ACHN (cell line): ENCODE measurements around the gene HMCN2.
"Not testable (repeated sequence)": the region's sequence is repeated elsewhere in the genome, so short reads cannot be mapped to it uniquely, and the experiment has no call there.

Experiments
- DNase-seq: peaks from one replicate; pipeline ENCODE4 v3.0.0-alpha.2; 2015
- in situ Hi-C: cut with HindIII; loops from 2 replicates; pipeline ENCODE4 v1.10.0; 2017; ENCODE audit warnings: low sequenced_read_pairs, low pct_ligation_motif_present, low pct_unique_long_range_greater_than_20kb

Gene HMCN2

DNA sequence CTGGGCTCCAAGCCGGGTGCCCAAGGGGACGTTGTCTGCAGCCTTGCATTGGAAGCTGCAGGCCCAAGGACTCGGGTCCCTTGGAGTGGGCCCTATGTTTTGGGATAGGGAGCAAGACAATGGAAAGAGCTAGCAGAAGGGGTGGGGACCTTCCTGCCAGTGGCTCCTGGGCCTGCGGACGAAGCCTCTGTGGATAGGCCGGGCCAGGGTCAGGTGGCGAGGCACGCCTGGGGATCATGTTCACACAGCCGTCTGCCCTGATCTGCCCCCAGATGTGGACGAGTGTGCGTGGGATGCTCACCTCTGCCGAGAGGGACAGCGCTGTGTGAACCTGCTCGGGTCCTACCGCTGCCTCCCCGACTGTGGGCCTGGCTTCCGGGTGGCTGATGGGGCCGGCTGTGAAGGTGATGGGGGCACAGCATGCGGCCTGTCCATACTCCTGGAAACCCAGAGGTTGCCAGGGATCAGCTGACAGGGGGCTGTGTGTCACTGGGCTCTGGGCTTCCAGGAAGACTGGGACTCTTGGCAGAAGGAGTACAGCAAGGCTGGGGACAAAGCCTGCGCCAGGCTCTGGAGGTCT is 162.6 kb downstream of the HMCN2 start:
- DNase-seq: no peak
- in situ Hi-C loops: no loop called here

DNA sequence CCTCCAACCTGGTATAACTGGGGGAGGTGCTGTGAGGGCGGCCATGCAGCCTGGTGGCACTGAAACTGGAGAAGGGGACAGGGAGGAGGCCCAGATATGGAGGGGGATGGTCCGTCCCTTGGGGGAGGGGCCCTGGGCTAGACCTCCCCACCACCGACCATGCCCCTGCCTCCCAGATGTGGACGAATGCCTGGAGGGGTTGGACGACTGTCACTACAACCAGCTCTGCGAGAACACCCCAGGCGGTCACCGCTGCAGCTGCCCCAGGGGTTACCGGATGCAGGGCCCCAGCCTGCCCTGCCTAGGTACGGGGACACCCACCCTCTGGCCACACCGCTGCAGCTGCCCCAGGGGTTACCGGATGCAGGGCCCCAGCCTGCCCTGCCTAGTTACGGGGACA is 163.8 kb downstream of the HMCN2 start:
- in situ Hi-C loops: no loop called here
- DNase-seq: no peak

DNA sequence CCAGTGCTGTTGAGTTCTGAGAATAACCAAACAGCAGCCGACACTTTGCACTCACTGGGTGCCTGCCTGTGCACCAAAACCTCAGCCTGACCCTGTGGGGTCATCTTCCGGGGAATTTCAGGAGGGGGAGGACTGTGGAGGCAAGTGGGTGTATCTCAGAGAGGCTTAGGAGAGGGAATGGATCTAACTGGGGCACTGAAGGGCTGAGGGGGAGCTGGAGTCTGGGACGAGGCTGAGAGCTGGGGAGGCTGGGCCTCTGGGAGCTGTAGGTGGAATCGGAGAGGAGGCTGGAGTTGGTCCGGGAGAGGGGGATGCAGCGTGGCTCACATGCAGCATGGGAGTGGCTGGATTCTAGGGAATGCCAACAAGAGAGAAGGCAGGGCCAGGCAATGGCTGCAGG is 164.3 kb downstream of the HMCN2 start:
- in situ Hi-C loops: no loop called here
- no peak for DNase-seq

DNA sequence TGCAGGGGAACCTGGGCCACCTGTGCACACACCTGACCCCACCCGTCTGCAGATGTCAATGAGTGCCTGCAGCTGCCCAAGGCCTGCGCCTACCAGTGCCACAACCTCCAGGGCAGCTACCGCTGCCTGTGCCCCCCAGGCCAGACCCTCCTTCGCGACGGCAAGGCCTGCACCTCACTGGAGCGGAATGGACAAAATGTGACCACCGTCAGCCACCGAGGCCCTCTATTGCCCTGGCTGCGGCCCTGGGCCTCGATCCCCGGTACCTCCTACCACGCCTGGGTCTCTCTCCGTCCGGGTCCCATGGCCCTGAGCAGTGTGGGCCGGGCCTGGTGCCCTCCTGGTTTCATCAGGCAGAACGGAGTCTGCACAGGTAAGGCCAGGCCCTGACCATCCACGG is 164.7 kb downstream of the HMCN2 start:
- DNase-seq: no peak
- in situ Hi-C loops: no loop called here

DNA sequence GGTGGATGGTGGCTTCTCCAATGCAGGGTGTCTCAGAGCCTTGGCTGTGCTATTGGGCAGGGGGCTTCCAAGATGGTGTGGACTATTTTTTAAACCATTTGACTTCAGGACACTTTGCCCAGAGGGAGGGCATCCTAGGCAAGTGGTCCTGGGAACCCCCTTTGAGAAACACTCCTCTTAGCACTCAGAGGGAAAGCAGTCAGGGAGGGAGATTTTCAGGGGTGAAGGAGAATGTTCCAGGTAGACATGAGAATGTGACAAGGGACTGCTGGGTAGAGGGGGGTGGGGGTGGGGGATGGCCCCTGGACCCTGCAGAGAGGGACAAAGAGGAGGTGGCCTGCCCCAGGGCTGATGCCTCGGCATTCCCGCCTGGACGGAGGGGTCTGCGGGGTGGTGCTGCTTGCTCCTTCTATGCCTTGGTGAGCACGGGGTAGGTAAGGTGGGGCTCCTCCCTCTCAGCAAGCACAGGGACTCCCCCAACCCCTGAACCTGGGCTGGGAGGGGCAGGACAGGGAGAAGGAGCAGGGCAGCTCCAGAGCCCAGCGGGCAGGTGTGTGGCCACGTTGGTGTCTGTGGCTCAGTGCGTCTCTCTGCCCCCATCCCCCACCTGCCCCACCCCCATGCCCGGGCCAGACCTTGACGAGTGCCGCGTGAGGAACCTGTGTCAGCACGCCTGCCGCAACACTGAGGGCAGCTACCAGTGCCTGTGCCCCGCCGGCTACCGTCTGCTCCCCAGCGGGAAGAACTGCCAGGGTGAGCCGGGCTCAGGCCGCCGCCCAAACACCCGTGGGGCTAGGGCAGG is 165.4 kb downstream of the HMCN2 start:
- DNase-seq: no peak
- in situ Hi-C loops: no loop called here

DNA sequence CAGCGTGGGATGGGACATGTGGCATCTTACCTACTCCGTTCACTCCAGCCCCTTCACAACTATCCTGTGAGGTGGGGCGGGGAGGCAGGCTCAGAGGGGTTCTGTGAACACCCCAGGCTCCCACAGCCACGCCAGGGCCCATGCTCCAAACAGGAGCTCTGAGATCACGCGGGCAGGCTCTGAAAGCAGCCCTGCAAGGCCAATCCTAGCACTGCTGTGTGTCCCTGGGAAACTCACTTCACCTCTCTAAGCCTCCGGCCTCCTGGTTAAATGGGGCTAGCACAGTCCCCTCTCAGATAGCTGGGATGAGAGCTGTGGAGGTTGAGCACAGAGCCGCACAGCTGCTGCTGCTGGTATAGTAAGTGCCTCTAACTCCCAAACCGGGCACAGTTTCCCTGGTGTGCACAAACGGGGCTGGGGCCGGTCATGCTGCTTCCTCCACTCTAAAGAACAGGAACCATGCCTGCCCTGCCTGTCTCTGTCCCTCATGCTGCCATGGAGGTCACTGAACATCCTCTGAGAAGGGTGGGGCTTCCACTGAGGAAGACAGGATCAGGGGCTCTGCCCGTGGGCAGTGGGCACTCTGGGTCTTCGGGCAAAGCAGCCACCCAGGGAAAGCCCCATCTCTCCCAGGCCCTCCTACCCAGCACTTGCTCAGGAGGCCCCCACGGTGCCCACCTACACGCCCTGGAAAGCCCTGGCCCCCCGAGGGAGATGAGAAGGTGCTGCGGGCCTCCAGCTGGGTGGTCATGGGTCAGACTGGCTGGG is 166.2 kb downstream of the HMCN2 start:
- in situ Hi-C loops: no loop called here
- DNase-seq: no peak

DNA sequence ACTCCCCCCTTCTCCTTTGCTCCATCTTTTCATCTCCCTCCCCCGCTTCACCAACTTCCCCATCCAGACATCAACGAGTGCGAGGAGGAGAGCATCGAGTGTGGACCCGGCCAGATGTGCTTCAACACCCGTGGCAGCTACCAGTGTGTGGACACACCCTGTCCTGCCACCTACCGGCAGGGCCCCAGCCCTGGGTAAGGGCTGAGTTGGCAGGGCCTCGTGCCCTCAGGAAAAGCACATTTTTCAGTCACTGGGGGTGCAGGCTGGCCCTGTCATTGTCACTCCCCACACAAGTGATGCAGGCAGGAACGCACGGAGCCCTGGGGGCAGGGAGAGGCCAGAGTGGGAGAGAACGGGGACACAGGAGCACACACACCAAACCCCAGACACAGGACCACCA is 166.8 kb downstream of the HMCN2 start:
- DNase-seq: no peak
- in situ Hi-C loops: no loop called here

DNA sequence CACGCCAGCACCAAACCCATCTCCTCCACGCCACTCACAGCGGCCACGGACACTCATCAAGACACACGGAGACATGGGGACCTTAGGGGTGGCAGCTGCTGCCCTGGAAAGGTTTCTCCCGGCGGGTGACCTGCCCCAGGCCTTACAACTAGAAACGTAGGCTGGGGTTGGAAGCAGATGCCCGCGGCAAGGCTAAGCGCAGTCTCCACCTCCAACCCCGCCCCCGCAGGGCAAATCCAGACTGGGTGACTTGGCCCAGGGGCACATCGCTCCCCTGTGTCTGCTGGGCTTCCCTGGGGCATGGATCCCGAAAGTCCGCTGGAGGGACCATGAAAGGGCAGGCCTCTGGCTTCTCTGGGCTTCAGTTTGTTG is 167.2 kb downstream of the HMCN2 start:
- in situ Hi-C loops: no loop called here
- no peak for DNase-seq

DNA sequence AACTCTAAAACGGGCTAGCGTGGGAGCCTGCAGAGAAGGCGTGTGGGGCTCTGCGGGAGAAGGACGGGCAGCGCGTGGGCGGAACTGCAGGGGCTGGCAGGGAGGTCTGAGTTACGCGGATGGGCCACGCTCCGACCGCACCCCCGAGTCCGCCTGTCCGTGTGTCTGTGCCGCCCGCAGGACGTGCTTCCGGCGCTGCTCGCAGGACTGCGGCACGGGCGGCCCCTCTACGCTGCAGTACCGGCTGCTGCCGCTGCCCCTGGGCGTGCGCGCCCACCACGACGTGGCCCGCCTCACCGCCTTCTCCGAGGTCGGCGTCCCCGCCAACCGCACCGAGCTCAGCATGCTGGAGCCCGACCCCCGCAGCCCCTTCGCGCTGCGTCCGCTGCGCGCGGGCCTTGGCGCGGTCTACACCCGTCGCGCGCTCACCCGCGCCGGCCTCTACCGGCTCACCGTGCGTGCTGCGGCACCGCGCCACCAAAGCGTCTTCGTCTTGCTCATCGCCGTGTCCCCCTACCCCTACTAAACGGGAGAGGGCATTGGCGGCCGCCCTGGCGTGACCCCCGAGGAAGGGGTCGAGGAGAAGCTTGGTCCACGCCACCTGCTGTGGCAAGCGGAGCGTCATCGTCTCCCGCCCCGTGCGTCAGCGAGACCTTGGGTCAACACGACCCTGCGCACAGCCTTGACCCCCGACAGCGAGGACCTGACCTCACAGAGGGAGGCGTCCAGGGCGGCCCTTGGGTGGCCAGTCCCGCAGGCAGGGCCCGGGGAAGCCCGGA is 167.8 kb downstream of the HMCN2 start:
- in situ Hi-C loops: no loop called here
- DNase-seq: peak; percentile 28

DNA sequence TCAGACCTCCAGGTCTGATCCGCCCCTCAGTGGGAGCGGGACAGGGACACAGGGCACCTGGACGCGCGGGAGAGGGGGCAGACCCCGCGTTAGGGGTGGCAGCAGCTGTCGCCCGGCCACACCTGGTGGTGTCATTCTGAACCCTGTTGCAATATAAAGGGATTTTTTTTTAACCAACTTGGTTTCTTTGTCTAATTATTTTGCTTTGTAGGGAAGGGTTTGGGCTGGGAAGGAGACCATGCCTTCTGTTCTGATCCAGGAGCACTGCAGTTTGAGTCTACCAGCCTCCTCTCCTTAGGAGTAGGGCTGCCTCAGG is 168.3 kb downstream of the HMCN2 start:
- in situ Hi-C loops: no loop called here
- DNase-seq: no peak

DNA sequence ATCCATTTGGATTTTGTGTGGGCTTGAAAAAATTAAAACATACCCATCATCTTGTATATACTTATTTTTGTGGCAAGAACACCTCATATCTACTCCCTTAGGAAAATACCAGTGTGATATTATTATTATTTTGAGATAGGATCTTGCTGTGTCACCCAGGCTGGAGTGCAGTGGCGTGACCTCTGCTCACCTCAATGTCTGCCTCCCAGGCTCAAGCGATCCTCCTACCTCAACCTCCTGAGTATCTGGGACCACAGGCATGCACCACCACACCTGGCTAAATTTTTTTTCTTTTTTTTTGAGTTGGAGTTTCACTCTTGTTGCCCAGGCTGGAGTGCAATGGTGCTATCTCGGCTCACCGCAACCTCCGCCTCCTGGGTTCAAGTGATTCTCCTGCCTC is 169.1 kb downstream of the HMCN2 start:
- in situ Hi-C loops, DNase-seq: not testable (repeated sequence)

DNA sequence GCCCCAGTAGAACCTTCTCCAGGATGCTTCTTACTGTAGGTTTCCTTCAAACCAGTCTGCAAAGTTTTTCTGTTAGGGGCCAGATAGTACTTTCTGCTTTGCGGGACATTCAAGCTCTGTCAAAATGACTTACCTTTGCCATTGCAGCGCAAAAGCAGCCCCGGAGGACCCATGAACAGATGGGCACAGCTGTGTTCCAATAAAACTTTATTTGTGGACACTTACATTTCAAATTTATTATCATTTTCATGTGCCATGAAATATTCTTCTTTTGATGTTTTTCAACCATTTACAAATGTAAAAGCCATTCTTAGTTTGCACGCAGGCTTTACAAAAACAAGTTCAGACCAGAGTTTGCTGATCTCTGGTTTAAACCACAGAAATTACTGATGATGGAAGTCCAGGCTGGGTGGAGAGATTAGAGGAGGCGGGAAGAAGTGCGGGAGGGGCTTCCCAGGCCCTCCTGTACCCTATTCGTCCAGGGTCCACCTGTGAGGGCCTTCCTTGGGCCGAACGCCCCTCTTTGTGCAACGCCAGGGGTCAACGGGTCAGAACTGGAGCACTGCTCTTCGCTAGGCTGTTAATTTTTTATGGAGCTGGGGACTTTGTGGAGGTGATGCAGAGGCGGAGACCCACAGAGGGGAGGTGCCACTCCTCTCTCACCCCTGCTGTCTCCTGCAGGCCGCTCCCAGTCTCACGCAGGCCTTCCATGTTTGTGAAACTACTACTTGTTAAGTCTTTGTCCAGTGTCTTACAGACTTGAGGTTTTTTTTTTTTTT is 171.6 kb downstream of the HMCN2 start:
- in situ Hi-C loops: no loop called here
- no peak for DNase-seq

DNA sequence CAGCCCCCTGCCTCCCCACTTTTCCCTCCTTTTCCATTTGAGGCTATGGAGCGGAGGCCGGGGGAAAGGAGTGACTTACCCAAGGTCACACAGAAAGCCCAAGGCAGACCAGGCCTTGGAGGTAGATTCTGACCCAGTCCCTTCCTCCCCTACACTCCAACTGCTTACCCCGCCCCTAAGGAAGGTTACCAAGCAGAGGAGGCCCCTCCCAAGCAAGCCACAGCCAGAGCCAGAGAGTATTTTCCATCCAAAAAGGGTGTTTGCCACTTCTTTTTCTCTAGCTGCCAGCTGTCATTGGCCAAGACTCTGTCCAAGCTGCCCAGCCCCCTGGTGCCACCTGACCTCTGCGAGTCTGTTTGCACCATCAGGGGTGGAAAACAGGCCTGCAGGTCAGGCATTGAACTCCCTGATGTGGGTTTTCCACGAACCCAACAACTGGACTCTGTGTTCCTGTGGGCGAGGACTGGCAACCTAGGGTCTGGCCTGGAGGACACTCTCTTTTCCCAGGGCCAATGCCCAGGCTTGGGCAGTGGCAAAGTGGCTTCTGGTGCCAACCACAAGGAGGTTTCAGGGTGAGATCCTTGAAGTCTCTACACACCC is 172.9 kb downstream of the HMCN2 start:
- DNase-seq: no peak
- in situ Hi-C loops: no loop called here

DNA sequence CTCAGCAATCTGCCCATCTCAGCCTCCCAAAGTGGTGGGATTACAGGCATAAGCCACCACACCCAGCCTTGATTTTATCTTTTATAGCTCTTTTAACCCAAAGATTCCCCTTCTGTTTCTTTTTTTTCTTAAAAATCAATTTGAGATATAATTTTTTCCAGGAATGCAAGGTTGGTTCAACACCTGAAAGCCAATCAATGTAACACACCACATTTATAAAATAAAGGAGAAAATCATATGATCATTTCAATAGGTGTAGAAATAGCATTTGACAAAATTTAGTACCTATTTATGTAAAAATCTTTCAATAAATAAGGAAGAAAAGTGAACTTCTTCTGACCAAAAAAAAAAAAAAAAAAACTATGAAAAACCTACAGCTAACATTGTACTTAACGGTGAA is 175.5 kb downstream of the HMCN2 start:
- in situ Hi-C loops: no loop called here
- no peak for DNase-seq

DNA sequence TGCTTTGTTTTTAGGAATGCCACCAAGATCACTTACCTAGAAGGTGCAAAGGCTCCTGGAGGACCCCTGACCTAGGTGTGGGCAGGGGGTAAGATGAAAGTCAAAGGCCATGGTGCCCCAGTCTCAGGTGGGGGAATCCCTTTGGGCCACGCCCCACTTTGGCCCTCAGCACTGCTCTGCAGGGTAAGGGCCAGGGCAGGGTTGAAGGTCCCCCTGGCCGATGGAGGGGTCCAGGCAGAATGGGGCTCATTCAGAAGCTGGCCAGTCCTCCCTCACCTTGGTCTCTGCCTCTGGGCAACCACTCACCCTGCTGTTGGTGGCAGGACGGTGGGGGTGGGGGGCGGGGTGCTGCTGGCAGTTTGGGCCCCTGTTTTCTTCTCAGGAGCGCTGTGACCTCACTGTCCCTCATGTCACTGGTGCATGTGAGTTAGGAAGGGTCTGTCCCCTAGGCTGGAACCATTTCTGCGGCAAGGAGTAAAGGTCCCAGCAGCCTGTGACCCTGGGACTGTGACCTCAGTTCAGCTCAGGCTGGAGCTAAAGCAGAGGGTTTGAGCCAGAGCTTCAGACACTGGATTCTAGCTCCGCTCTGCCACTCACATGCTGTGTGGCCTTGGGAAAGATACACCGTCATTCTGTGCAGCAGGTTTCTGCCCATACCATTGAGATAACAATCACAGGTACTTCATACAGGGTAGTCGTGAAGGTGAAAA is 177.3 kb downstream of the HMCN2 start:
- in situ Hi-C loops: no loop called here

DNA sequence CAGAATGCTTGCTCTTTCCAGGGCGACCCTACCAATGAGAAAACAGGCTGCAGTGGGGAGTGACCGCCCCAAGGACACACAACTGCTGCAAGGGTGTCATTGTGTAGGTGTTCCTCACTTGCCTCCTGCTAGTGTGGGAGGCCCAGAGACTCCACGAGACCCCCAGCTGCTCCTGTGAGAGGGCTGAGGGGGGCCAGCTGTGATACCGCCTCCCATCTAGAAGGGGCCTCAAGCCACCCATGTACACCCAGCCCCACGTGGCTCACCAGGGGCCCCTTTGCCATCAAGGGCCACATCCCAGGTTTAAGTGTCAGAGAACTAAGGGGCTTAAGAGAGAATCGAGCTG is 177.9 kb downstream of the HMCN2 start:
- in situ Hi-C loops: no loop called here

More for the DNA sequence above, 177.3 kb downstream of the HMCN2 start:
- DNase-seq: no peak

DNA sequence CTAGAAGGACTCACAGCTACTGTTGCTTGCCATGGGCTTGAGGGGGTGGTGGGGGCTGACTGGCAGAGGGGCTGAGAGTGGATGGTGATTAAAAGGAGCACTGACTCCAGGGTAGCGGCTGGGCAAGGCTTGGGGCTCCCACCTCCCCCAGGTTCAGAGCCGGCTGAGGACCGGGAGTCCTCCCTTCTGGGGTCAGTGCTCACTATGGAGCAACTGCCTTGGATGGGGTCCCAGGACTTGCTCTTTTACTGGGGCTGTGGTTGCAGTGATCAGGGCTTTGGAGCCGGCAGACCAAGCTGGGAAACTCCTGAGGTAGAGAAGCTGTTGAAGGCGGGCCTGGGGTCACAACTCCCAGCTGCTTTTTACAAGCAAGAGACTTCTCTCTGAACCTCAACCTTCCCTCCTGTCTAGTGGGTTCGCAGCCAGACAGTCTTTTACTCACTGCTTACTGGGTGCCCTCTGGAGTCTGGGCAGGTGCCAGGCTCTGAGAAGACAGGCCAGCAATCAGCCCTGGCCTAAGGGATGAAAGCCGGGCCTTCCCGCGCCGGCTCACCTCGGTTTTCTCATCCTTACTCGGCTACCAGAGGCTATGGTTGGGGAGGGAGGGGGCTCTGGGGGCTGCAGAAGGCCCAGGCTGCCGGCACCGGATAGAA is 178.4 kb downstream of the HMCN2 start:
- in situ Hi-C loops: no loop called here
- DNase-seq: no peak

More for the DNA sequence above, 177.9 kb downstream of the HMCN2 start:
- no peak for DNase-seq
